Measurements from ENCODE around the gene MAPK14. TPM values are rescaled to one million over a fixed set of nuclear protein-coding genes. Genes with fewer than 3 reads are reported as not detected.
A peak's percentile ranks its signal among the peaks of the same experiment; 100 is the strongest.

The MAPK14 gene
- total and polyA plus RNA-seq, 5 donors from 2014 or later, result 44.6 to 65.0 (median 53.8) TPM

- Histone ChIP-seq H3K27me3 (ENCODE audit: control insufficient read depth, insufficient read depth, low read length) (no peaks in the 10 kb centered on the region), H3K27ac (ENCODE audit: insufficient read depth, low read length, poor library complexity, severe bottlenecking) (no peak overlapping the region), H3K36me3 (ENCODE audit: control insufficient read depth, insufficient read depth, low read length) (peaks cover 27% of the 10 kb centered on the region), H3K4me1 (ENCODE audit: control insufficient read depth, insufficient read depth, low read length, poor library complexity, severe bottlenecking) (peaks cover 28% of the 10 kb centered on the region), H3K4me3 (ENCODE audit: low read depth, low read length) (no peak overlapping the region), H3K9me3 (ENCODE audit: control insufficient read depth in 2 of 2, low read length in 2 of 2) (no peaks in the 10 kb centered on the region)
- peaks cover 11 to 24% (median 16%) of the 10 kb centered on the region in 4 donors for H3K4me1 Mint-ChIP-seq
- H3K27me3 Mint-ChIP-seq, result no peaks in the 10 kb centered on the region
- no peak overlapping the region for H3K27ac Mint-ChIP-seq
- H3K4me3 Mint-ChIP-seq, result no peak overlapping the region
- DNase-seq (no peak), ATAC-seq (ENCODE audit: low read depth in 2 of 2) (no peak)
- H3K36me3 Mint-ChIP-seq, result peaks cover 2% of the 10 kb centered on the region
- peaks cover 0 to 1% (median 0%) of the 10 kb centered on the region in 7 donors for H3K9me3 Mint-ChIP-seq
Measured at GRCh38 chr6:36052097-36052496, 24.5 kb downstream of the MAPK14 start.

DNA sequence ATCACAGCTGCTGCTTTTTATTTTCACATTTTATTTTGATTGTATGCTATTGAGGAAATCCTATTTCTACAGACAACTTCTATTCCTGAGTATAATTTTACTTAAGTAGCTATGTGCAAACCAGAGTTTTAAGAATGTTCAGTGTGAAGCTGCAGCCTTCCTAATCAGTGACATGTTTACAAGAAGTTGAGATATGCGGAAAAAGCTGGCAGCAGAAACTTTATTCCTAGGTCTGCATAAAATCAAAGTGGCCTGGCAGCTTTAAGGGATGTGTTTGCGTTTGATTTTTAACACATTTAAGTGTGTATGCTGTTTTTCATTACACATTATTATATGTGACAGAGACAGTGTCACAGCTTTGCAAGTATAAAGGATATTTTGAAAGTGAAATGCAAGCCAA is 26.3 kb downstream of the MAPK14 start:
- Mint-ChIP-seq H3K27ac (no peak overlapping the region), H3K4me3 (no peak overlapping the region), H3K27me3 (no peaks in the 10 kb centered on the region), H3K36me3 (peaks cover 6% of the 10 kb centered on the region), H3K9me3 (no peaks in the 10 kb centered on the region), H3K4me1 (peaks cover 19 to 32% (median 24%) of the 10 kb centered on the region in 4 donors)
- ATAC-seq (ENCODE audit: low read depth in 2 of 2) (no peak), DNase-seq (no peak)
- Histone ChIP-seq H3K4me1 (ENCODE audit: control insufficient read depth, insufficient read depth, low read length, poor library complexity, severe bottlenecking) (peaks cover 22% of the 10 kb centered on the region), H3K27ac (ENCODE audit: insufficient read depth, low read length, poor library complexity, severe bottlenecking) (no peak overlapping the region), H3K4me3 (ENCODE audit: low read depth, low read length) (no peak overlapping the region), H3K36me3 (ENCODE audit: control insufficient read depth, insufficient read depth, low read length) (peaks cover 27% of the 10 kb centered on the region), H3K9me3 (ENCODE audit: control insufficient read depth in 2 of 2, low read length in 2 of 2) (no peaks in the 10 kb centered on the region), H3K27me3 (ENCODE audit: control insufficient read depth, insufficient read depth, low read length) (no peaks in the 10 kb centered on the region)

DNA sequence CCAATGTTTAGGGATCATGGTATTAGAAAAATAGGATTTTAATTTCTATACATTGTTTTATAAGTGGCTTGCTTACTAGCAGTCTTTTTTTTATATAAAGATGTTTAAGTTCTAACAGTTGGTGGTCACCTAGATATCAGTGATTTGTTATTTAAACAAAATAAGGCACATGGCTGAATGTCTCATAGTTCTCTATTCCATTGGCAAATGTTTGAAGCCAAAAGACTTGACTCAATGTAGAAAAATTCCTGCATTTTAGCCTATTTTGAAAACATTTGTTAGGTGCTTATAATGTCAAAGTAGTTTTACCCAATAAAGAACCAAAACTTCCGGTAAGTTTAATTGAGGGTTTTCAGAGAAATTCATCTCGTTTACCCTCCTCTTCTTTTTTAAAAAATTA is 26.8 kb downstream of the MAPK14 start:
- ATAC-seq (ENCODE audit: low read depth in 2 of 2), result no peak
- Histone ChIP-seq H3K4me1 (ENCODE audit: control insufficient read depth, insufficient read depth, low read length, poor library complexity, severe bottlenecking) (peaks cover 19% of the 10 kb centered on the region), H3K9me3 (ENCODE audit: control insufficient read depth in 2 of 2, low read length in 2 of 2) (no peaks in the 10 kb centered on the region), H3K4me3 (ENCODE audit: low read depth, low read length) (no peak overlapping the region), H3K36me3 (ENCODE audit: control insufficient read depth, insufficient read depth, low read length) (peaks cover 32% of the 10 kb centered on the region), H3K27me3 (ENCODE audit: control insufficient read depth, insufficient read depth, low read length) (no peaks in the 10 kb centered on the region), H3K27ac (ENCODE audit: insufficient read depth, low read length, poor library complexity, severe bottlenecking) (no peak overlapping the region)
- Mint-ChIP-seq H3K27me3 (no peaks in the 10 kb centered on the region), H3K36me3 (peaks cover 9% of the 10 kb centered on the region), H3K4me1 (peaks cover 19 to 35% (median 24%) of the 10 kb centered on the region in 4 donors), H3K9me3 (no peaks in the 10 kb centered on the region), H3K27ac (peak overlapping the region in 1 of 3 donors; percentile 71), H3K4me3 (no peak overlapping the region)
- DNase-seq, result no peak

- DNase-seq (no peak), ATAC-seq (ENCODE audit: low read depth in 2 of 2) (no peak)
- Mint-ChIP-seq H3K27ac (peak overlapping the region in 2 of 3 donors; percentile 6 to 71), H3K9me3 (no peaks in the 10 kb centered on the region), H3K4me1 (peaks cover 19 to 38% (median 24%) of the 10 kb centered on the region in 4 donors), H3K36me3 (peaks cover 14% of the 10 kb centered on the region), H3K4me3 (peak overlapping the region in 1 of 4 donors; percentile 3), H3K27me3 (no peaks in the 10 kb centered on the region)
- no peaks in the 10 kb centered on the region for H3K9me3 ChIP-seq (ENCODE audit: control insufficient read depth in 2 of 2, low read length in 2 of 2)
- H3K27me3 ChIP-seq (ENCODE audit: control insufficient read depth, insufficient read depth, low read length), result no peaks in the 10 kb centered on the region
- H3K4me1 ChIP-seq (ENCODE audit: control insufficient read depth, insufficient read depth, low read length, poor library complexity, severe bottlenecking), result peaks cover 13% of the 10 kb centered on the region
- H3K4me3 ChIP-seq (ENCODE audit: low read depth, low read length), result no peak overlapping the region
- H3K36me3 ChIP-seq (ENCODE audit: control insufficient read depth, insufficient read depth, low read length), result peaks cover 37% of the 10 kb centered on the region
- no peak overlapping the region for H3K27ac ChIP-seq (ENCODE audit: insufficient read depth, low read length, poor library complexity, severe bottlenecking)
Measured at GRCh38 chr6:36054956-36055355, 27.3 kb downstream of the MAPK14 start.

DNA sequence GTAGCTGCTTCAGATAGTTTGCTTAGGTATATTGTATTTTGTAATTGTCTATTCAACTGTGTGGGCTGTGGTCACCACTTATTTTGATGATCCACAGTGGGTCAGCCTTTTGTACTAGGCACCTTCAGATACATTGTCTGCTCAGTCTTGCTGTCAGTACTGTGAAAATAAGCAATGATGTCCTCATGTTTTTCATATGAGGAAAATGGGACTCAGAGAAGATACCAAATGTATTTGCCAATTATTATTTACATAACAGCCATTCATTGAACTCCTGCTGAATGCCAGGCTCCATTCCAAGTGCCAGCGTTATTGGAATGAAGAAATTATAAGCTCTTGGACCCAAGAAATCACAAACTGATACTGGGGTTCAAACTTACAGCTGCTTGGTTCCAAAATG is 28.6 kb downstream of the MAPK14 start:
- H3K27me3 ChIP-seq (ENCODE audit: control insufficient read depth, insufficient read depth, low read length), result no peaks in the 10 kb centered on the region
- H3K4me1 Mint-ChIP-seq, result peaks cover 19 to 47% (median 27%) of the 10 kb centered on the region in 4 donors
- no peak overlapping the region for H3K4me3 ChIP-seq (ENCODE audit: low read depth, low read length)
- no peaks in the 10 kb centered on the region for H3K27me3 Mint-ChIP-seq
- peaks cover 4% of the 10 kb centered on the region for H3K4me1 ChIP-seq (ENCODE audit: control insufficient read depth, insufficient read depth, low read length, poor library complexity, severe bottlenecking)
- no peak overlapping the region for H3K27ac Mint-ChIP-seq
- H3K4me3 Mint-ChIP-seq, result no peak overlapping the region
- no peak for DNase-seq
- H3K36me3 ChIP-seq (ENCODE audit: control insufficient read depth, insufficient read depth, low read length), result peaks cover 48% of the 10 kb centered on the region
- H3K9me3 ChIP-seq (ENCODE audit: control insufficient read depth in 2 of 2, low read length in 2 of 2), result no peaks in the 10 kb centered on the region
- no peak overlapping the region for H3K27ac ChIP-seq (ENCODE audit: insufficient read depth, low read length, poor library complexity, severe bottlenecking)
- no peaks in the 10 kb centered on the region for H3K9me3 Mint-ChIP-seq
- ATAC-seq (ENCODE audit: low read depth in 2 of 2), result no peak
- H3K36me3 Mint-ChIP-seq, result peaks cover 27% of the 10 kb centered on the region

GRCh38 chr6:36061236-36061635 is 33.6 kb downstream of the MAPK14 start:
- Mint-ChIP-seq H3K27me3 (no peaks in the 10 kb centered on the region), H3K4me3 (no peak overlapping the region), H3K4me1 (peaks cover 38 to 66% (median 46%) of the 10 kb centered on the region in 4 donors), H3K27ac (no peak overlapping the region), H3K9me3 (peaks cover 0 to 1% (median 0%) of the 10 kb centered on the region in 7 donors), H3K36me3 (peaks cover 37% of the 10 kb centered on the region)
- ATAC-seq (ENCODE audit: low read depth in 2 of 2) (no peak), DNase-seq (no peak)
- no peak overlapping the region for H3K4me3 ChIP-seq (ENCODE audit: low read depth, low read length)
- no peaks in the 10 kb centered on the region for H3K27me3 ChIP-seq (ENCODE audit: control insufficient read depth, insufficient read depth, low read length)
- peaks cover 6% of the 10 kb centered on the region for H3K4me1 ChIP-seq (ENCODE audit: control insufficient read depth, insufficient read depth, low read length, poor library complexity, severe bottlenecking)
- no peak overlapping the region for H3K27ac ChIP-seq (ENCODE audit: insufficient read depth, low read length, poor library complexity, severe bottlenecking)
- no peaks in the 10 kb centered on the region for H3K9me3 ChIP-seq (ENCODE audit: control insufficient read depth in 2 of 2, low read length in 2 of 2)
- peaks cover 25% of the 10 kb centered on the region for H3K36me3 ChIP-seq (ENCODE audit: control insufficient read depth, insufficient read depth, low read length)

DNA sequence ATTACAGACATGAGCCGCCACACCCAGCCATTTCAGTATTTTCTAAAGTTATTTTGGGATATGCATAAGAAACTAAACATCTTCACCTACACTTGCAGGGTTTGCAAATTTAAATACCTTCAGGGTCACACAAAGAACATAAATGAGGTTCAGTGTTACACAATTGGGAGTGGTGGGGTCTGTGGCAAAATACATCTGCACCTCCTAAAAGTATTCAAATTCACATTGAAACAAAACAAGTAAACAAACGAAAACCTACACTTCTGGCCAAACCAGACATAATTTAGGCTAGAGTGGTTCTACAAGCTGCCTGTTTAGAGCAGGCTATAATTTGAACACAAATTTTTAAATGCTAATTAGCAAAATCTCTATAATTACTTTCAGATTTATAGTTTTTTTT is 34.6 kb downstream of the MAPK14 start:
- ATAC-seq (ENCODE audit: low read depth in 2 of 2) (no peak), DNase-seq (no peak)
- Histone ChIP-seq H3K36me3 (ENCODE audit: control insufficient read depth, insufficient read depth, low read length) (peaks cover 25% of the 10 kb centered on the region), H3K4me3 (ENCODE audit: low read depth, low read length) (no peak overlapping the region), H3K27me3 (ENCODE audit: control insufficient read depth, insufficient read depth, low read length) (no peaks in the 10 kb centered on the region), H3K9me3 (ENCODE audit: control insufficient read depth in 2 of 2, low read length in 2 of 2) (no peaks in the 10 kb centered on the region), H3K27ac (ENCODE audit: insufficient read depth, low read length, poor library complexity, severe bottlenecking) (no peak overlapping the region), H3K4me1 (ENCODE audit: control insufficient read depth, insufficient read depth, low read length, poor library complexity, severe bottlenecking) (peaks cover 6% of the 10 kb centered on the region)
- Mint-ChIP-seq H3K9me3 (peaks cover 0 to 1% (median 0%) of the 10 kb centered on the region in 7 donors), H3K27ac (no peak overlapping the region), H3K4me3 (no peak overlapping the region), H3K27me3 (no peaks in the 10 kb centered on the region), H3K36me3 (peaks cover 37% of the 10 kb centered on the region), H3K4me1 (peaks cover 40 to 68% (median 47%) of the 10 kb centered on the region in 4 donors)

DNA sequence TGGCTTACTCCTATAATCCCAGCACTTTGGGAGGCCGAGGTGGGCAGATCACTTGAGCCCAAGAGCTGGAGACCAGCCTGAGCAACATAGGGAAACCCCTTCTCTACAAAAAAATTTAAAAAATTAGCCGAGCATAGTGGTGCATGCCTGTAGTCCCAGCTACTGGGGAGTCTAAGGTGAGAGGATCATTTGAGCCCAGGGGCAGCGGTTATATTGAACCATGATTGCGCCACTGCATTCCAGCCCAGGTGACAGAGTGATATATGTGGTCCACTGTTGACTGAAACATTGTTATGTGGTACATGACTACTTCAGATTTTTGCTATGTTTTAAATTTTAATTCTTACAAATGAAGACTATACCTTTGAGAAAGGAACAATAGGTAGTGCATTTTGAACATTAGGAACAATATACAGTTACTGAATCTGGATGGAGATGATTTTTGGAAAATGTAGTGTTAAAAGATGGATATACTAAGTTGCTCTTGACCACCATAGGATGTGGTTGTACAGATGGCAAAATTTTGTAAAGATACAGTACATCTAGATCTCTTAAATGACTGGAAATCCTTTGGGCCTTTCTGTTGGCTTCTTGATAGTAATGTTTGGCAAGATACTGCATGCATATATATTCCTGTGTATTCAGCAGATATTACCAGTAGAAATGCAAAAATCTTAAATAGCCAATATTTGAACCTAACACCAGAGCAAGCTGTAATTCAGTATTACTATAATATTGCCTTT is 35.9 kb downstream of the MAPK14 start:
- ATAC-seq (ENCODE audit: low read depth in 2 of 2) (no peak), DNase-seq (no peak)
- H3K27me3 ChIP-seq (ENCODE audit: control insufficient read depth, insufficient read depth, low read length), result no peaks in the 10 kb centered on the region
- H3K27ac ChIP-seq (ENCODE audit: insufficient read depth, low read length, poor library complexity, severe bottlenecking), result no peak overlapping the region
- peaks cover 0 to 2% (median 0%) of the 10 kb centered on the region in 7 donors for H3K9me3 Mint-ChIP-seq
- peaks cover 31% of the 10 kb centered on the region for H3K36me3 Mint-ChIP-seq
- peak overlapping the region in 1 of 4 donors; percentile 8 for H3K4me3 Mint-ChIP-seq
- H3K36me3 ChIP-seq (ENCODE audit: control insufficient read depth, insufficient read depth, low read length), result peaks cover 25% of the 10 kb centered on the region
- H3K27ac Mint-ChIP-seq, result peak overlapping the region in 1 of 3 donors; percentile 13
- no peak overlapping the region for H3K4me3 ChIP-seq (ENCODE audit: low read depth, low read length)
- H3K4me1 ChIP-seq (ENCODE audit: control insufficient read depth, insufficient read depth, low read length, poor library complexity, severe bottlenecking), result peaks cover 7% of the 10 kb centered on the region
- no peaks in the 10 kb centered on the region for H3K9me3 ChIP-seq (ENCODE audit: control insufficient read depth in 2 of 2, low read length in 2 of 2)
- H3K27me3 Mint-ChIP-seq, result no peaks in the 10 kb centered on the region
- H3K4me1 Mint-ChIP-seq, result peaks cover 40 to 70% (median 51%) of the 10 kb centered on the region in 4 donors
